AG20443 (cell line): Measurements from ENCODE around the gene CDH23.

ENCODE experiments used
- DNase-seq: peaks from one replicate; pipeline ENCODE4 v3.0.0; 2012; ENCODE audit warnings: low spot score, mixed read lengths

The CDH23 gene

GRCh38 chr10:71725249-71725648, 328.5 kb downstream of the CDH23 start:
- no peak for DNase-seq

- peak; percentile 47 for DNase-seq
Observed at GRCh38 chr10:71725998-71726579, 329.4 kb downstream of the CDH23 start.

GRCh38 chr10:71726580-71727104, 329.9 kb downstream of the CDH23 start:
- DNase-seq = no peak

- DNase-seq = no peak
Observed at GRCh38 chr10:71727105-71727737, 330.5 kb downstream of the CDH23 start.

- peak; percentile 67 for DNase-seq
Observed at GRCh38 chr10:71727738-71728737, 331.3 kb downstream of the CDH23 start.

- no peak for DNase-seq
Observed at GRCh38 chr10:71729161-71729636, 332.5 kb downstream of the CDH23 start.

- no peak for DNase-seq
Observed at GRCh38 chr10:71731791-71732190, 335.1 kb downstream of the CDH23 start.

GRCh38 chr10:71734797-71735196, 338.1 kb downstream of the CDH23 start:
- no peak for DNase-seq

- no peak for DNase-seq
Observed at GRCh38 chr10:71735709-71736569, 339.2 kb downstream of the CDH23 start.

GRCh38 chr10:71736570-71736952, 339.8 kb downstream of the CDH23 start:
- no peak for DNase-seq

GRCh38 chr10:71737001-71737833, 340.5 kb downstream of the CDH23 start:
- DNase-seq = no peak

GRCh38 chr10:71737834-71738197, 341.1 kb downstream of the CDH23 start:
- DNase-seq = peak; percentile 69

GRCh38 chr10:71739358-71739900, 342.7 kb downstream of the CDH23 start:
- DNase-seq = no peak

- DNase-seq = peak; percentile 62
Observed at GRCh38 chr10:71740069-71740653, 343.4 kb downstream of the CDH23 start.

GRCh38 chr10:71741029-71741428, 344.3 kb downstream of the CDH23 start:
- DNase-seq = no peak

GRCh38 chr10:71741671-71742070, 345.0 kb downstream of the CDH23 start:
- DNase-seq = no peak

GRCh38 chr10:71742301-71743088, 345.8 kb downstream of the CDH23 start:
- DNase-seq = no peak

- no peak for DNase-seq
Observed at GRCh38 chr10:71743089-71743838, 346.5 kb downstream of the CDH23 start.
